Smooth muscle cell of bladder (primary cell): ENCODE results near the gene C5orf24. TPM values are rescaled to one million over a fixed set of nuclear protein-coding genes. Genes with fewer than 3 reads are reported as not detected.

ENCODE experiments used
- total RNA-seq: library from RNA; depleted of rRNA; stranded (reverse); fragments of >200 nt; gene quantifications from 2 replicates; pipeline ENCODE4 v1.2.3, GENCODE V29; 2014

The C5orf24 gene
- 28.4 and 32.3 TPM in 2 replicates for total RNA-seq

DNA sequence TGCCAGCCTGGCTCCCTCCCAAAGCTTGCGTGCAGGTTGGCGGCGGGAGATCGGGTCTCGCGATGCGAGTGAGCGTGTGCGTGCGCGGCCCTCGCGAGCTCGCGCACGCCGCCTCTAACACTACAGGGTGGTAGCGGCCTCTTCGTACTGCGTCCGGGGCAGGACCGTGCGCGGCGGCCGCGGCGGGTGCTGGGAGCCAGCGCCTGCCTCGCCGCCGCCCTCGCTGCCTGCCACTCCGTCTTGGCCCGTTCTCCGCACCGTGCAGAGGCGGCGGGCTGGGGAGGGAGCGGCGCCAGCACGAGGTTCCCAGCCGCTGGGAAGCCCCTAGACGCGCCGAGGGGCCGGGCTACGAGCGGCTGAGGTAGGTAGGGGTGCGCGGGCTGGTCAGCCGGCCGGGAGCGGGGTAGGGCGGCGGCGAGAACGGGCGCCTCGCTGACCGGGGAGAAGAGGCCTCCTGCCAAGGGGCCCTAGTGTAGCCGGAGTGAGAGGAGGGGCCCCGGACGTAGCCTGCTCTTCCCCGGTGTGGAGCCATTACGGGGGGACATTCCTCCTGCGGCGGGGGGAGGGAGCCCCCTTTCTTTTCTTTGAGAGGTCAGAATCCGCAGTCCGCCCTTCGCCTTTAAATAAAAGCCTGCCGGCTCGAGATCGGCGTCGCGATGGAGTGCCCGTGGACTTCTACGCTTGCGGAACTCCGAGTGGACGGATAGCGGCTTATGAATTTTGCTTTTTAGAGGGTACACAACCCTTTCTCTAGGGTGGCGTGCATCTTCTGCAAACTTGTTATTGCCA, at the start of gene C5orf24:
Gene C5orf24 (plus strand): TSS at position 117 of the 789 bp plus-strand sequence. CDS start 8,933 bp downstream, outside the sequence.

DNA sequence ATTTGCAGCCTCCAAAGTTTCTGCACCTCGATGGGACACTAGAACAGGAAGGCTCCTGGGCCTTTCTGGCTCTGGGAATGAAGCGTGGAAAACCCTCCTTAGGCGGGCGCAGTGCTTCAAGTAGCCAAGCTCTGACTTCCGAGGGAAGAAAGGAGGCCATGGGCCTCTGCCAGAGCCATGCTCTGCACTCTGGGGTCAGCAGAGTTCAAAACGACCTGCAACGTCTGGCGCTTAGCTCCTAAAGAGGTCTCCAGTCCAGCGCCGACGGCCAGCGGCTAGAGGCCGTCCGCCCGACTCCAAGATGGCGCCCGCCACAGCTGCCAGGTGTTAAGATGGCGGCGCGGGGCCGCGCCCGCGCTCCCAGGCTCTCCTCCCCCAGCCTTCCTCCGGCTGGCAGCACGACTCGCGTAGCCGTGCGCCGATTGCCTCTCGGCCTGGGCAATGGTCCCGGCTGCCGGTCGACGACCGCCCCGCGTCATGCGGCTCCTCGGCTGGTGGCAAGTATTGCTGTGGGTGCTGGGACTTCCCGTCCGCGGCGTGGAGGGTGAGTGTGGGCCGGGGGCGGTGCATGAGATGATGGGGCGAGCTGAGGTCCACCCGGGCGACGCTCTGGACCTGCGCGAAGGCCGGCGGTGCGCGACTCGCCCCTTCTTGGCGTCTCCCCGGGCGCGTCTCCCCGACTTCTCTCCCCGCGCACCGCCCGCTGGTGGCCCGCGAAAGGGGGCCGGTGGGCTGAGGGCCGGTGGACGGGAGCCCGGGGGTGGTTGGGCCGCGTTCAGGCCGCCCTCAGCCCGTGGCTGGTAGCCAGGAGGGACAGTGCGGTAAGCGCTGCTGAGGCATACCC, 28.4 kb downstream of the C5orf24 start, which contains the start of gene TXNDC15:
Gene TXNDC15 (plus strand): TSS at position 385 of the 844 bp plus-strand sequence. CDS start 57 bp downstream, at position 442.

DNA sequence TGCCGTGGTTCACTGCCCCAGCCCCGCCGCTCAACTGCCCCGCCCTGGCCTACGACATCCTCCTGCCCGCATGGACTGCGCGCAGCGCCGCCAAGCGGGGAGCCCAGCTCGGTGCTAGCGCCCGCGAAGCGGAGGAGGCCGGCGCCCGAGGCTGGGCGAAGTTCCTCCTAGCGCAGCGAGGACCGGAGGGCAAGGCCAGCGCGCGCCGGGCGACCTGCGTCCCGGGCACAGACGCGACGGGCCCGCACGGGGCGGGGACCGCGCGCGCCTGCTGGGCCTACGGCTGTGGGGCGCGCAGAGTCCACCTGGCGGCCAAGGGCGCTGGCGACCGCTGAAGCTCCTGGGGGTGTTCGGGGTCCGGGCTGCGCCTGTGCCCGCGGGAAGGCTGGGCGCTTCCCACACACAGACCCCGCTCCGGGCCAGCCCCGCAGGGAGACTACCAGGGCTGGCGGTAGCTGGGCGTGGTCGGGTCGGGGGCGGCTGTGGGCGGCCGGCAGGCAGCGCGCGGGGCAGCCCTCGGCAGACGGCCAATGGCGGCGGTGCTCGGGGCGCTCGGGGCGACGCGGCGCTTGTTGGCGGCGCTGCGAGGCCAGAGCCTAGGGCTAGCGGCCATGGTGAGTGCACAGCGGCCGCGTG, 59.0 kb downstream of the C5orf24 start, which contains the start of gene PCBD2:
Gene PCBD2 (plus strand): TSS at position 522 of the 636 bp plus-strand sequence. CDS start 9 bp downstream, at position 531.

Other genes with a start within 250 kb of the C5orf24 start
- 77.4 and 108 TPM in 2 replicates for gene SAR1B, start 213.1 kb upstream of the C5orf24 start, total RNA-seq
- gene SEC24A, start 197.2 kb upstream of the C5orf24 start, total RNA-seq: 16.9 and 21.0 TPM in 2 replicates
- 46.4 and 48.2 TPM in 2 replicates for gene CAMLG, start 107.4 kb upstream of the C5orf24 start, total RNA-seq
- 14.8 and 14.9 TPM in 2 replicates for gene DDX46, start 87.2 kb upstream of the C5orf24 start, total RNA-seq
- gene TXNDC15, start 28.4 kb downstream of the C5orf24 start, total RNA-seq: 141 and 192 TPM in 2 replicates
- gene PCBD2, start 59.2 kb downstream of the C5orf24 start, total RNA-seq: 2.3 and 3.7 TPM in 2 replicates
- 0.09 and 0.14 TPM in 2 replicates for gene CATSPER3, start 121.9 kb downstream of the C5orf24 start, total RNA-seq
- gene PITX1, start 188.3 kb downstream of the C5orf24 start, total RNA-seq: 88.2 and 208 TPM in 2 replicates